Measurements from ENCODE around the gene PTPRCAP. TPM values are rescaled to one million over a fixed set of nuclear protein-coding genes. Genes with fewer than 3 reads are reported as not detected.

Gene PTPRCAP
- total and polyA plus RNA-seq, 9 of the 15 experiments (the other 6 are each of a cell fraction or from before 2014, with no cell fraction given) = 0.22 to 2.0 (median 1.1) TPM; not detected in 4

GRCh38 chr11:67420646-67421429 is 16.6 kb downstream of the PTPRCAP start (continued):
- TF ChIP-seq CUX1 (CRISPR knock-in tag; IDR thresholded peaks at IDR 0.05) (no peak), ZC3H4 (CRISPR knock-in tag; IDR thresholded peaks at IDR 0.05; ENCODE audit: borderline replicate concordance) (no peak), PYGO2 (tag; IDR thresholded peaks at IDR 0.05) (no peak), MLLT1 (IDR thresholded peaks at IDR 0.05) (no peak), HMGN3 (IDR thresholded peaks at IDR 0.05; ENCODE audit: borderline replicate concordance, extremely low read depth, insufficient read length, low read depth, low read length) (peak; percentile 73), ZNF780A (CRISPR knock-in tag; IDR thresholded peaks at IDR 0.05) (no peak), ARID1B (IDR thresholded peaks at IDR 0.05) (no peak), HNRNPLL (IDR thresholded peaks at IDR 0.05; ENCODE audit: low read depth, low read length, poor library complexity, severe bottlenecking) (peak; percentile 79), PURB (CRISPR knock-in tag; IDR thresholded peaks at IDR 0.05; ENCODE audit: low read depth) (no peak), HES1 (IDR thresholded peaks at IDR 0.05; ENCODE audit: low read depth) (no peak), GABPB1 (CRISPR knock-in tag; IDR thresholded peaks at IDR 0.05) (no peak), L3MBTL2 (IDR thresholded peaks at IDR 0.05) (peak; percentile 95), ZNF12 (CRISPR knock-in tag; IDR thresholded peaks at IDR 0.05) (no peak), SPI1 (IDR thresholded peaks at IDR 0.05; ENCODE audit: borderline replicate concordance, low read depth, low read length) (no peak), ARHGAP35 (IDR thresholded peaks at IDR 0.05; ENCODE audit: partially characterized antibody) (no peak), GABPB2 (CRISPR knock-in tag; conservative IDR thresholded peaks at IDR 0.05) (no peak), ARID3B (CRISPR knock-in tag; IDR thresholded peaks at IDR 0.05; ENCODE audit: borderline replicate concordance) (no peak), CXXC5 (CRISPR knock-in tag; IDR thresholded peaks at IDR 0.05) (peak; percentile 89)
